Measurements from ENCODE around the gene SLC10A7. TPM values are rescaled to one million over a fixed set of nuclear protein-coding genes. Genes with fewer than 3 reads are reported as not detected.

SLC10A7 gene
- total RNA-seq, 1 experiment from 2014 or later = 3.9 TPM

DNA sequence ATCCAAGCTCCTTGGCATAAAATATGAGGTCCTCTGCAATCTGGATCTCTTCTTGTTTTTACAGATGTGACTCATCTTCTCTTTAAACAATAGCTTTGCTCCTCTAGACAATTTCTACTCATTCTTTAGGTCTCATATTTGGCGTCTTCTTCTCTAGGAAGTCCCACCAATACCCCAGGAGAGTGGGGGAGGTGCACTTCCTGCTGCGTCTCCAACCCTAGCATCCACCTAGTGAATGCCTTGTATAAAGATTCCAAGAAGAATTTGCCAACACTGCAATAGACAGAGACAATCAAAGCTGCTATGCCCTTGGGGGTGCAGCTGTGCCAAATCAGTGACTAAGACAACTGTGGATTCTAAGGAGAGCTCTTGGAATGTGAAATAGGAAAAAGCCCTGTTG lies 45.7 kb upstream of the SLC10A7 start:
- Histone ChIP-seq H4K20me1 (ENCODE audit: control insufficient read depth, insufficient read depth, insufficient read length) (no peaks in the 10 kb centered on the region), H2AK5ac (ENCODE audit: insufficient read length, low read length) (no peak overlapping the region), H3K9ac (ENCODE audit: extremely low read depth, insufficient read length, low read length) (no peak overlapping the region), H2BK20ac (ENCODE audit: low read depth, low read length, poor library complexity, severe bottlenecking) (no peak overlapping the region), H3K4me2 (ENCODE audit: insufficient read depth, insufficient read length, low read length) (no peak overlapping the region), H3K23me2 (ENCODE audit: insufficient read length, low read depth, low read length, poor library complexity, severe bottlenecking) (no peaks in the 10 kb centered on the region), H3K56ac (ENCODE audit: insufficient read length, low read depth, low read length) (no peak overlapping the region), H3K79me2 (ENCODE audit: insufficient read depth, low read length) (no peaks in the 10 kb centered on the region), H3K27ac (ENCODE audit: insufficient read length, low read depth, low read length) (no peak overlapping the region), H3K18ac (ENCODE audit: insufficient read length, low read depth, low read length) (no peak overlapping the region), H3K23ac (ENCODE audit: insufficient read length, low read depth, low read length) (no peak overlapping the region), H3K4me1 (ENCODE audit: insufficient read depth, low read length) (no peaks in the 10 kb centered on the region), H3K4ac (ENCODE audit: low read depth, low read length) (no peak overlapping the region), H2BK12ac (ENCODE audit: insufficient read length, low read depth, low read length) (no peak overlapping the region), H4K8ac (replicated peaks; ENCODE audit: insufficient read length, low read depth, low read length) (no peak overlapping the region), H3K9me3 (ENCODE audit: control insufficient read depth, low read depth, low read length) (no peaks in the 10 kb centered on the region), H3K14ac (ENCODE audit: insufficient read depth, low read length) (no peak overlapping the region), H2BK120ac (ENCODE audit: low read depth, low read length, poor library complexity, severe bottlenecking) (no peak overlapping the region), H2BK5ac (ENCODE audit: insufficient read length, low read length) (no peak overlapping the region), H4K91ac (ENCODE audit: insufficient read length, low read depth, low read length) (no peak overlapping the region), H4K5ac (ENCODE audit: insufficient read length, low read depth, low read length) (no peak overlapping the region), H3K27me3 (ENCODE audit: insufficient read depth, low read length) (no peaks in the 10 kb centered on the region), H3T11ph (ENCODE audit: low read length) (no peak overlapping the region), H2AFZ (ENCODE audit: low read length) (no peak overlapping the region), H2BK15ac (ENCODE audit: low read depth, low read length) (no peak overlapping the region), H3K79me1 (ENCODE audit: insufficient read depth, low read depth, low read length, poor library complexity, severe bottlenecking) (no peaks in the 10 kb centered on the region)
- no peak for DNase-seq
- Mint-ChIP-seq H3K36me3 (ENCODE audit: insufficient read depth in 1 of 3, low read depth in 3 of 3) (no peaks in the 10 kb centered on the region), H3K9me3 (no peaks in the 10 kb centered on the region; a peak in 1 of 5 replicates), H3K27ac (no peak overlapping the region), H3K4me1 (peaks cover 5 to 8% of the 10 kb centered on the region in 2 experiments), H3K4me3 (no peak overlapping the region), H3K27me3 (ENCODE audit: low read depth) (peaks cover 4% of the 10 kb centered on the region; the same call in 1 of the 2 replicates)
- TF ChIP-seq, protein P1, sequence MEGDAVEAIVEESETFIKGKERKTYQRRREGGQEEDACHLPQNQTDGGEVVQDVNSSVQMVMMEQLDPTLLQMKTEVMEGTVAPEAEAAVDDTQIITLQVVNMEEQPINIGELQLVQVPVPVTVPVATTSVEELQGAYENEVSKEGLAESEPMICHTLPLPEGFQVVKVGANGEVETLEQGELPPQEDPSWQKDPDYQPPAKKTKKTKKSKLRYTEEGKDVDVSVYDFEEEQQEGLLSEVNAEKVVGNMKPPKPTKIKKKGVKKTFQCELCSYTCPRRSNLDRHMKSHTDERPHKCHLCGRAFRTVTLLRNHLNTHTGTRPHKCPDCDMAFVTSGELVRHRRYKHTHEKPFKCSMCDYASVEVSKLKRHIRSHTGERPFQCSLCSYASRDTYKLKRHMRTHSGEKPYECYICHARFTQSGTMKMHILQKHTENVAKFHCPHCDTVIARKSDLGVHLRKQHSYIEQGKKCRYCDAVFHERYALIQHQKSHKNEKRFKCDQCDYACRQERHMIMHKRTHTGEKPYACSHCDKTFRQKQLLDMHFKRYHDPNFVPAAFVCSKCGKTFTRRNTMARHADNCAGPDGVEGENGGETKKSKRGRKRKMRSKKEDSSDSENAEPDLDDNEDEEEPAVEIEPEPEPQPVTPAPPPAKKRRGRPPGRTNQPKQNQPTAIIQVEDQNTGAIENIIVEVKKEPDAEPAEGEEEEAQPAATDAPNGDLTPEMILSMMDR (conservative IDR thresholded peaks at IDR 0.05) = no peak
- WGBS (ENCODE audit: extremely low coverage, insufficient read length, low lambda C conversion rate) = no CpG with 5 or more reads among the region's 2 CpGs
